Common myeloid progenitor, CD34-positive (primary cell): ENCODE data around the gene NUDT4.

Experiments
- CTCF ChIA-PET: fragments of 350-600 bp; sonication (Branson Sonifier 250); formaldehyde crosslinking; loops from one replicate; lab custom pipeline; 2021; ENCODE audit warnings: antibody characterized with exemption; lab: Charles Lee
- POLR2A ChIA-PET: fragments of 350-600 bp; sonication (Branson Sonifier 250); formaldehyde crosslinking; loops from one replicate; lab custom pipeline; 2021; ENCODE audit warnings: antibody characterized with exemption; lab: Charles Lee
- DNase-seq, 3 donors: peaks; one replicate each; pipeline versions ENCODE4 v3.0.0 to v3.0.0-alpha.2; 2013
- H3K27ac ChIP-seq, 2 experiments: 1 replicate in 1 of 2; 2 replicates in 1 of 2; pipeline ENCODE4 v1.7.0; 2013; ENCODE audit warnings: inconsistent platforms in 2 of 2, low read length in 2 of 2, mild to moderate bottlenecking in 2 of 2, low read depth in 1 of 2, moderate library complexity in 1 of 2; ENCODE audit not compliant: severe bottlenecking in 2 of 2, insufficient read depth in 1 of 2, poor library complexity in 1 of 2
- H3K27me3 ChIP-seq, 5 experiments: replicated peaks in 2 of 5; 1 replicate in 3 of 5; 2 replicates in 2 of 5; pipeline versions ENCODE4 v1.6.1 to v1.7.0; 2013; ENCODE audit warnings: low read length in 4 of 5, mild to moderate bottlenecking in 2 of 5, moderate library complexity in 2 of 5, inconsistent platforms in 1 of 5; ENCODE audit not compliant: insufficient read depth in 5 of 5, control insufficient read depth in 4 of 5
- H3K36me3 ChIP-seq, 4 experiments: 1 replicate in 2 of 4; 2 replicates in 2 of 4; pipeline versions ENCODE4 v1.6.1 to v1.7.0; 2013; ENCODE audit warnings: low read length in 3 of 4, control low read depth in 1 of 4, mild to moderate bottlenecking in 1 of 4; ENCODE audit not compliant: control insufficient read depth in 4 of 4, insufficient read depth in 4 of 4
- H3K4me1 ChIP-seq, 4 experiments: 1 replicate in 3 of 4; 2 replicates in 1 of 4; pipeline versions ENCODE4 v1.6.1 to v1.7.1; 2013; ENCODE audit warnings: low read length in 3 of 4, mild to moderate bottlenecking in 3 of 4, control low read depth in 1 of 4, inconsistent platforms in 1 of 4, moderate library complexity in 1 of 4; ENCODE audit not compliant: control insufficient read depth in 4 of 4, insufficient read depth in 4 of 4; ENCODE audit errors: control extremely low read depth in 1 of 4
- H3K4me3 ChIP-seq, 7 experiments: 1 replicate in 4 of 7; 2 replicates in 3 of 7; pipeline versions ENCODE4 v1.5.1 to v1.7.0; 2013; ENCODE audit warnings: mild to moderate bottlenecking in 7 of 7, low read length in 6 of 7, moderate library complexity in 6 of 7, inconsistent platforms in 2 of 7, low read depth in 2 of 7, control low read depth in 1 of 7; ENCODE audit not compliant: insufficient read depth in 4 of 7, control insufficient read depth in 1 of 7; ENCODE audit errors: extremely low read depth in 1 of 7
- H3K9me3 ChIP-seq, 5 experiments: 1 replicate in 4 of 5; 2 replicates in 1 of 5; pipeline versions ENCODE4 v1.6.1 to v1.7.1; 2013; ENCODE audit warnings: low read length in 4 of 5, mild to moderate bottlenecking in 2 of 5, inconsistent platforms in 1 of 5, low read depth in 1 of 5, moderate library complexity in 1 of 5; ENCODE audit not compliant: control insufficient read depth in 4 of 5, insufficient read depth in 2 of 5; ENCODE audit errors: control extremely low read depth in 1 of 5
- WGBS: methylation state at CpG from one replicate; pipeline ENCODE4 v1.1.5; 2013; ENCODE audit not compliant: insufficient coverage; 5-methylcytosine and 5-hydroxymethylcytosine counted together

Gene NUDT4

GRCh38 chr12:93442411-93443340, 65.0 kb downstream of the NUDT4 start:
- H3K9me3 ChIP-seq = no peaks in the 10 kb centered on the region
- H3K4me3 ChIP-seq = peak overlapping the region; percentile 41 to 95 (median 87)
- ChIA-PET POLR2A (interaction anchor here (0.6 to 0.7 kb wide), 2 partner anchors 16 to 281 kb away, joined by 3 read pairs; no protein-coding TSS in a partner anchor), CTCF (interaction anchor here (1.0 to 1.5 kb wide), 3 partner anchors 10 to 659 kb away, joined by 3 to 7 read pairs (median 3); no protein-coding TSS in a partner anchor)
- H3K4me1 ChIP-seq = peaks cover 12 to 37% (median 31%) of the 10 kb centered on the region in 4 experiments
- 1% methylated on average over 12 of the region's 19 CpGs for WGBS
- H3K27ac ChIP-seq = peak overlapping the region; percentile 90 to 95
- peak in 1 of 3 donors; percentile 23 for DNase-seq
- H3K27me3 ChIP-seq = no peaks in the 10 kb centered on the region
- H3K36me3 ChIP-seq = no peaks in the 10 kb centered on the region

- H3K27ac ChIP-seq = no peak overlapping the region
- no peaks in the 10 kb centered on the region for H3K9me3 ChIP-seq
- DNase-seq = no peak
- CTCF ChIA-PET = no interaction called here
- H3K4me1 ChIP-seq = peaks cover 12 to 32% (median 29%) of the 10 kb centered on the region in 4 experiments
- H3K36me3 ChIP-seq = no peaks in the 10 kb centered on the region
- POLR2A ChIA-PET = no interaction called here
- no peak overlapping the region for H3K4me3 ChIP-seq
- no peaks in the 10 kb centered on the region for H3K27me3 ChIP-seq
- 97% methylated on average over 4 of the region's 4 CpGs for WGBS
Observed at GRCh38 chr12:93443576-93443975, 65.9 kb downstream of the NUDT4 start.

- no peaks in the 10 kb centered on the region for H3K36me3 ChIP-seq
- H3K4me3 ChIP-seq = no peak overlapping the region
- peaks cover 5 to 6% (median 5%) of the 10 kb centered on the region in 4 experiments for H3K4me1 ChIP-seq
- peak in 1 of 3 donors; percentile 29 for DNase-seq
- no peak overlapping the region for H3K27ac ChIP-seq
- no peaks in the 10 kb centered on the region for H3K27me3 ChIP-seq
- CTCF ChIA-PET = interaction anchor here (0.6 to 1.1 kb wide), 2 partner anchors 357 to 653 kb away, joined by 3 read pairs; no protein-coding TSS in a partner anchor
- H3K9me3 ChIP-seq = no peaks in the 10 kb centered on the region
- POLR2A ChIA-PET = no interaction called here
- 98% methylated on average over 4 of the region's 4 CpGs for WGBS
Observed at GRCh38 chr12:93447555-93448290, 70.0 kb downstream of the NUDT4 start.

GRCh38 chr12:93448796-93449195, 71.1 kb downstream of the NUDT4 start:
- H3K4me1 ChIP-seq = no peaks in the 10 kb centered on the region
- no peak for DNase-seq
- H3K36me3 ChIP-seq = no peaks in the 10 kb centered on the region
- no peaks in the 10 kb centered on the region for H3K27me3 ChIP-seq
- POLR2A ChIA-PET = no interaction called here
- no peak overlapping the region for H3K27ac ChIP-seq
- no peak overlapping the region for H3K4me3 ChIP-seq
- CTCF ChIA-PET = interaction anchor here (1.1 to 1.9 kb wide), 2 partner anchors 19 to 652 kb away, joined by 3 to 5 read pairs; partner anchors contain the start of gene MRPL42
- H3K9me3 ChIP-seq = no peaks in the 10 kb centered on the region
- whole genome bisulfite sequencing = 89% methylated on average over 3 of the region's 5 CpGs

GRCh38 chr12:93449277-93449676, 71.6 kb downstream of the NUDT4 start:
- no peaks in the 10 kb centered on the region for H3K36me3 ChIP-seq
- no peak overlapping the region for H3K4me3 ChIP-seq
- no peak for DNase-seq
- no peaks in the 10 kb centered on the region for H3K27me3 ChIP-seq
- WGBS = 100% methylated on average over 1 of the region's 1 CpG
- no peak overlapping the region for H3K27ac ChIP-seq
- H3K9me3 ChIP-seq = no peaks in the 10 kb centered on the region
- POLR2A ChIA-PET = no interaction called here
- CTCF ChIA-PET = interaction anchor here (1.9 kb wide), 1 partner anchor 18 kb away, joined by 5 read pairs; the partner anchor contains the start of gene MRPL42
- H3K4me1 ChIP-seq = no peaks in the 10 kb centered on the region

- Histone ChIP-seq H3K4me3 (no peak overlapping the region), H3K27me3 (no peaks in the 10 kb centered on the region), H3K4me1 (no peaks in the 10 kb centered on the region), H3K36me3 (no peaks in the 10 kb centered on the region), H3K9me3 (no peaks in the 10 kb centered on the region), H3K27ac (no peak overlapping the region)
- WGBS = no CpG with 5 or more reads among the region's 3 CpGs
- DNase-seq = no peak
- CTCF ChIA-PET = no interaction called here
- POLR2A ChIA-PET = no interaction called here
Observed at GRCh38 chr12:93451423-93452158, 73.9 kb downstream of the NUDT4 start.
